Nephron progenitor cell (in vitro differentiated cells): Measurements from ENCODE around the gene CLEC4D.

Experiments
- DNase-seq: peaks from one replicate; pipeline ENCODE4 v3.0.0; 2021
- H3K27ac Mint-ChIP-seq: 2 replicates; pipeline ENCODE4 v1.8.0; 2021; ENCODE audit warnings: mild to moderate bottlenecking, moderate library complexity, mixed read lengths
- H3K27me3 Mint-ChIP-seq: 2 replicates; pipeline ENCODE4 v1.8.0; 2021; ENCODE audit warnings: mild to moderate bottlenecking, low read depth, mixed read lengths; ENCODE audit not compliant: poor library complexity
- H3K36me3 Mint-ChIP-seq: 2 replicates; pipeline ENCODE4 v1.8.0; 2021; ENCODE audit warnings: low read depth, mixed read lengths
- H3K4me1 Mint-ChIP-seq: 2 replicates; pipeline ENCODE4 v1.8.0; 2021; ENCODE audit warnings: mixed read lengths
- H3K4me3 Mint-ChIP-seq: 2 replicates; pipeline ENCODE4 v1.8.0; 2021; ENCODE audit warnings: mild to moderate bottlenecking, moderate library complexity, mixed read lengths
- H3K9me3 Mint-ChIP-seq: 2 replicates; pipeline ENCODE4 v1.8.0; 2021; ENCODE audit warnings: mild to moderate bottlenecking, moderate library complexity, mixed read lengths
- TF ChIP-seq, protein P1 (sequence below): fragments of 200-600 bp; sonication (generic); IDR thresholded peaks from 2 replicates; pipeline ENCODE4 v1.5.0; 2021; ENCODE audit warnings: antibody characterized with exemption

CLEC4D gene

DNA sequence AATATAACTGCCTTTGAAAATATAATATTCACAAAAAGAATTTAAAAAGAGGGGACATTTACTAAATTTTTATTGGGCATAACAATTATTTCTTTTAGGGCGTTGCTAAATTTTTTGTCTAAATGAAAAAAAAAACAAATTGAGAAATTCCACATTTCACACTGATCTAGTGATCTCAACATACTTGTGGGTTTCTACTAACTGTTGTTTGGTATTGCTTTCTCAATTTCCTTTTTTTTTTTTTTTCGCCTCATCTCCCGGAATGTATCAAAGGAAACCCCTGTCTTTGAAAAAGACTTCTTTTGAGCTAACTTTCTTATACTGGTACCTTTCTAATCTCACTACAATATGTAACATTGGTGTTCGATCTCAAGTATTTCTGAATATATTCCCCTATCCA is at the start of gene CLEC4D:
Gene CLEC4D (plus strand): TSS at position 248 of the 400 bp plus-strand sequence. CDS start 230 bp downstream, outside the sequence.
- no peaks in the 10 kb centered on the region for H3K9me3 Mint-ChIP-seq
- H3K4me3 Mint-ChIP-seq = no peak within 1 kb of the TSS
- H3K4me1 Mint-ChIP-seq = peaks cover 6% of the 10 kb centered on the region
- no peak for DNase-seq
- peaks cover 6% of the 10 kb centered on the region for H3K27me3 Mint-ChIP-seq
- TF ChIP-seq, protein P1, sequence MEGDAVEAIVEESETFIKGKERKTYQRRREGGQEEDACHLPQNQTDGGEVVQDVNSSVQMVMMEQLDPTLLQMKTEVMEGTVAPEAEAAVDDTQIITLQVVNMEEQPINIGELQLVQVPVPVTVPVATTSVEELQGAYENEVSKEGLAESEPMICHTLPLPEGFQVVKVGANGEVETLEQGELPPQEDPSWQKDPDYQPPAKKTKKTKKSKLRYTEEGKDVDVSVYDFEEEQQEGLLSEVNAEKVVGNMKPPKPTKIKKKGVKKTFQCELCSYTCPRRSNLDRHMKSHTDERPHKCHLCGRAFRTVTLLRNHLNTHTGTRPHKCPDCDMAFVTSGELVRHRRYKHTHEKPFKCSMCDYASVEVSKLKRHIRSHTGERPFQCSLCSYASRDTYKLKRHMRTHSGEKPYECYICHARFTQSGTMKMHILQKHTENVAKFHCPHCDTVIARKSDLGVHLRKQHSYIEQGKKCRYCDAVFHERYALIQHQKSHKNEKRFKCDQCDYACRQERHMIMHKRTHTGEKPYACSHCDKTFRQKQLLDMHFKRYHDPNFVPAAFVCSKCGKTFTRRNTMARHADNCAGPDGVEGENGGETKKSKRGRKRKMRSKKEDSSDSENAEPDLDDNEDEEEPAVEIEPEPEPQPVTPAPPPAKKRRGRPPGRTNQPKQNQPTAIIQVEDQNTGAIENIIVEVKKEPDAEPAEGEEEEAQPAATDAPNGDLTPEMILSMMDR = no peak
- H3K36me3 Mint-ChIP-seq = no peaks in the 10 kb centered on the region
- H3K27ac Mint-ChIP-seq = no peak within 1 kb of the TSS

DNA sequence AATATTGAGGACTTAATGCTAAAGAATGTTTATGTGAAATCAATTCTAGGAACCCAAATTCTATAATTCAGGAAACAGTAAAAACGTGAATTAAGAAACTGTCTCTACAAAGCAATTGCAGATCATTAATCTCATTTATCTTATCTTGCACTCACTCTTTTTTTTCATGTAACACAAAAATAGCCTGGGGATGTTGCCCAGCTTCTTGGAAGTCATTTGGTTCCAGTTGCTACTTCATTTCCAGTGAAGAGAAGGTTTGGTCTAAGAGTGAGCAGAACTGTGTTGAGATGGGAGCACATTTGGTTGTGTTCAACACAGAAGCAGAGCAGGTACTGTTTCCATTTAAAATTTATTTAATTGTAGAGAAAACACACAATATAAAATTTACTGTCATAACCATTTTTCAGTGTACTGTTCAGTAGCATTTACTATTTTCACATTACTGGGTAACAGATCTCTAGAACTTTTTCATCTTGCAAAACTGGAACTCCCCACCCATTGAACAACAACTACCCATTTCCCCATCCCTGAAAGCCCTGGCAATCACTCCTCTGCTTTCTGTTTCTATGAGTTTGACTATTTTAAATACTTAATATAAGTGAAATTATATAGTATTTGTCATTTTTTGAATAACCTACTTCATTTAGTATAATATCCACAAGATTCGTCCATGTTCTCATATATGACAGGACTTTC is 47.9 kb upstream of the CLEC4D start:
- Mint-ChIP-seq H3K36me3 (no peaks in the 10 kb centered on the region), H3K4me1 (peaks cover 10% of the 10 kb centered on the region), H3K4me3 (no peak overlapping the region), H3K27ac (no peak overlapping the region), H3K9me3 (peaks cover 27% of the 10 kb centered on the region), H3K27me3 (peaks cover 8% of the 10 kb centered on the region)
- DNase-seq = no peak
- TF ChIP-seq, protein P1 = no peak

DNA sequence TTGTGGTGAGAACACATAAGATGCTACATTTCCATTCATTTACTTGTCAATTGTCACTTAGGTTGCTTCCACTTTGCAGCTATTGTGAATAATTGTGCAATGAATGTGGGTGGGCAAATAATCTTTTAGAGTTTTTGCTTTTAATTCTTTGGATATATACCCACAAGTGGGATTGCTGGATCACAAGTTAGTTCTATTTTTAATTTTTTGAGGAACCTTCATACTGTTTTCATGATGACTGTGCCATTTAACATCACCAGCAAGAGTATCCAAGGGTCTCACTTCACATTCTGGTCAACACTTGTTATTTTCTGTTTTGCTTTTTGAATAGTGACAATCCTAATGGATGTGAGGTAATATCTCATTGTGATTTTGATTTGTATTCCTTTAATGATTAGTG is 47.1 kb upstream of the CLEC4D start:
- no peak overlapping the region for H3K4me3 Mint-ChIP-seq
- peaks cover 27% of the 10 kb centered on the region for H3K9me3 Mint-ChIP-seq
- TF ChIP-seq, protein P1 = no peak
- no peak for DNase-seq
- H3K36me3 Mint-ChIP-seq = no peaks in the 10 kb centered on the region
- H3K27me3 Mint-ChIP-seq = peaks cover 8% of the 10 kb centered on the region
- no peak overlapping the region for H3K27ac Mint-ChIP-seq
- H3K4me1 Mint-ChIP-seq = peaks cover 10% of the 10 kb centered on the region

DNA sequence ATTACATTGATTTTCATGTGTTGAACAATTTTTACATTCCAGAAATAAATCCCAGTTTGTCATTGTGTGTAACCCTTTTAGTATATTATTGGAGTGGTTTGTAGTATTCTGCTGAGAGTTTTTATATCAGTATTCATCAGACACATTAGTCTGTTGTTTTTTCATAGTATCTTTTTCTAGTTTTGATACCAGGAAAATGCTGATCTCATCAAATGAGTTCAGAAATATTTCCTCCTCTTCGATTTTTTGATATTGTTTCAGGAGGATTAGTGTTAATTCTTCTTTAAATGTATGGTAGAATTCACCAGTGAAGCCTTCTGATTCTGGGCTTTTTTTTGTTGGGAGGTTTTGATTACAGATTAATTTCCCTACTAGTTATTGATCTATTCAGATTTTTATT is 42.2 kb upstream of the CLEC4D start:
- no peaks in the 10 kb centered on the region for H3K36me3 Mint-ChIP-seq
- no peak overlapping the region for H3K27ac Mint-ChIP-seq

DNA sequence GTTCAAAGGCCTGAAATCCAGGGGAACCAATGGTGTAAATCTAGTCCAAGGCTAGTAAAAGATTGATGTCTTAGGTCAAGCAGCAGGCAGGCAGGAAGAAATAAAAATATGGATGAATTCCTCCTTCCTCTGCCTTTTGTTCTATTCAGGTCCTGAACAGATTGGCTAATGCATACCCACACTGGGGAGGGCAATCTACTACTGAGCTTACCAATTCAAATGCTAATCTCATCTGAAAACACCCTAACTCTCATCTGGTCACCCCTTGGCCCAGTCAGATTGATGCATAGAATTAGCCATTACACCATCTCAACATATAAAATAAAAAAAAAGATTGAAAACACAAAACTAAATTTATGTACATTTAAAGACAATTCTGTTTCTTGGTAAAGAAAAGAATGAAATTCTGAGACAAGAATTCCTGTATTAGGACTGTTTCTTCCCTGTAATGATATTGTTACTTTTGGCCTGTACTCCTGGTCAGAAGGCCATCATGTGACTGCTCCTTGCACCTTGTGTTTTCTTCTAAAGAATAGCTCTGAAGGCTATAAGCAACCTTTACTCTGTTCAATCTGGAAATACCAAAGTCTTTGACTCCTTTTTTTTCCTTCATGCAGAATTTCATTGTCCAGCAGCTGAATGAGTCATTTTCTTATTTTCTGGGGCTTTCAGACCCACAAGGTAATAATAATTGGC is 37.6 kb upstream of the CLEC4D start:
- TF ChIP-seq, protein P1 = no peak
- no peak overlapping the region for H3K27ac Mint-ChIP-seq
- peaks cover under 1% of the 10 kb centered on the region for H3K9me3 Mint-ChIP-seq
- no peaks in the 10 kb centered on the region for H3K4me1 Mint-ChIP-seq
- H3K36me3 Mint-ChIP-seq = no peaks in the 10 kb centered on the region
- no peak overlapping the region for H3K4me3 Mint-ChIP-seq
- DNase-seq = no peak
- H3K27me3 Mint-ChIP-seq = peaks cover 4% of the 10 kb centered on the region

More for the DNA sequence above, 42.2 kb upstream of the CLEC4D start:
- H3K27me3 Mint-ChIP-seq = peaks cover 12% of the 10 kb centered on the region
- TF ChIP-seq, protein P1 = no peak
- H3K4me1 Mint-ChIP-seq = no peaks in the 10 kb centered on the region
- H3K4me3 Mint-ChIP-seq = no peak overlapping the region
- H3K9me3 Mint-ChIP-seq = peaks cover 27% of the 10 kb centered on the region
- no peak for DNase-seq
